SK-N-MC (cell line): ENCODE measurements around the gene DNASE1L1.

ENCODE experiments used
- EZH2 ChIP-seq: fragments of 200-600 bp; sonication (generic); IDR thresholded peaks from one replicate; pipeline ENCODE4 v1.6.1; 2017; ENCODE audit warnings: antibody characterized with exemption
- POLR2AphosphoS5 ChIP-seq: IDR thresholded peaks from 2 replicates; pipeline ENCODE4 v1.6.1; 2012; ENCODE audit warnings: mild to moderate bottlenecking, low read depth, low read length, borderline replicate concordance

- TF ChIP-seq POLR2AphosphoS5, result no peak
- no peak for TF ChIP-seq EZH2
Measured at GRCh38 chrX:154413142-154413541, 4.1 kb upstream of the DNASE1L1 start.
